ENCODE data around the gene RCOR2.

RCOR2 gene

GRCh38 chr11:63909591-63910506 lies 7.1 kb downstream of the RCOR2 start:
- Histone ChIP-seq H3K4ac (ENCODE audit: low read depth in 1 of 2, low read length in 2 of 2) (peak overlapping the region in 1 of 2 experiments; percentile 24), H2BK12ac (ENCODE audit: low read length in 2 of 2) (no peak overlapping the region), H3K79me1 (replicated peaks; ENCODE audit: low read length, poor library complexity, severe bottlenecking) (peaks cover 23% of the 10 kb centered on the region), H3K36me3 (ENCODE audit: control insufficient read depth in 1 of 2, insufficient read depth in 2 of 2, low read depth in 1 of 2, low read length in 2 of 2) (peaks cover 35 to 90% of the 10 kb centered on the region in 2 experiments), H3K4me3 (ENCODE audit: insufficient read depth in 1 of 2, low read depth in 1 of 2, low read length in 2 of 2) (no peak overlapping the region), H3K9me3 (ENCODE audit: control insufficient read depth, low read length) (no peaks in the 10 kb centered on the region), H3K18ac (ENCODE audit: low read depth in 1 of 2, low read length in 2 of 2) (peak overlapping the region in 1 of 2 experiments; percentile 28), H3K27ac (ENCODE audit: low read length, poor library complexity, severe bottlenecking) (no peak overlapping the region), H3K27me3 (ENCODE audit: control insufficient read depth in 1 of 2, insufficient read depth in 1 of 2, low read length in 2 of 2) (no peaks in the 10 kb centered on the region), H2AFZ (ENCODE audit: low read depth, low read length) (no peak overlapping the region), H3K4me2 (ENCODE audit: low read length, poor library complexity, severe bottlenecking) (no peak overlapping the region), H4K91ac (ENCODE audit: low read length) (no peak overlapping the region), H4K8ac (ENCODE audit: low read length) (no peak overlapping the region), H3K14ac (ENCODE audit: low read length in 2 of 2) (peak overlapping the region in 1 of 2 experiments; percentile 35), H3K4me1 (ENCODE audit: control insufficient read depth, insufficient read depth, low read depth, low read length) (peaks cover 37% of the 10 kb centered on the region), H3K9ac (ENCODE audit: low read length) (no peak overlapping the region), H2AK5ac (ENCODE audit: low read length, severe bottlenecking) (peak overlapping the region; percentile 24), H2BK5ac (ENCODE audit: low read depth, low read length, poor library complexity, severe bottlenecking) (no peak overlapping the region), H2BK120ac (ENCODE audit: low read depth, low read length) (no peak overlapping the region), H3K23ac (ENCODE audit: low read length in 2 of 2) (no peak overlapping the region), H2BK15ac (ENCODE audit: low read depth, poor library complexity, severe bottlenecking) (no peak overlapping the region)
- 52% methylated on average over 15 of the region's 24 CpGs for WGBS
- DNase-seq: no peak

- H3K27ac ChIP-seq (ENCODE audit: low read length, poor library complexity, severe bottlenecking): no peak overlapping the region
- H3K79me1 ChIP-seq (replicated peaks; ENCODE audit: low read length, poor library complexity, severe bottlenecking): peaks cover 29% of the 10 kb centered on the region
- no peak overlapping the region for H3K9ac ChIP-seq (ENCODE audit: low read length)
These were observed 8.1 kb downstream of the RCOR2 start for GRCh38 chr11:63908631-63909401.

GRCh38 chr11:63907808-63908530 lies 9.0 kb downstream of the RCOR2 start:
- Histone ChIP-seq H3K27ac (ENCODE audit: low read length, poor library complexity, severe bottlenecking) (no peak overlapping the region), H3K23ac (ENCODE audit: low read length in 2 of 2) (no peak overlapping the region), H2BK12ac (ENCODE audit: low read length in 2 of 2) (no peak overlapping the region), H4K8ac (ENCODE audit: low read length) (peak overlapping the region; percentile 32), H3K27me3 (ENCODE audit: control insufficient read depth in 1 of 2, insufficient read depth in 1 of 2, low read length in 2 of 2) (no peaks in the 10 kb centered on the region), H3K36me3 (ENCODE audit: control insufficient read depth in 1 of 2, insufficient read depth in 2 of 2, low read depth in 1 of 2, low read length in 2 of 2) (peaks cover 53 to 96% of the 10 kb centered on the region in 2 experiments), H3K4me3 (ENCODE audit: insufficient read depth in 1 of 2, low read depth in 1 of 2, low read length in 2 of 2) (no peak overlapping the region), H2BK15ac (ENCODE audit: low read depth, poor library complexity, severe bottlenecking) (no peak overlapping the region), H4K91ac (ENCODE audit: low read length) (no peak overlapping the region), H3K4me1 (ENCODE audit: control insufficient read depth, insufficient read depth, low read depth, low read length) (peaks cover 47% of the 10 kb centered on the region), H2BK120ac (ENCODE audit: low read depth, low read length) (no peak overlapping the region), H3K79me1 (replicated peaks; ENCODE audit: low read length, poor library complexity, severe bottlenecking) (peaks cover 32% of the 10 kb centered on the region), H3K4ac (ENCODE audit: low read depth in 1 of 2, low read length in 2 of 2) (no peak overlapping the region), H3K18ac (ENCODE audit: low read depth in 1 of 2, low read length in 2 of 2) (no peak overlapping the region), H3K9ac (ENCODE audit: low read length) (no peak overlapping the region), H3K9me3 (ENCODE audit: control insufficient read depth, low read length) (no peaks in the 10 kb centered on the region), H2BK5ac (ENCODE audit: low read depth, low read length, poor library complexity, severe bottlenecking) (no peak overlapping the region), H2AK5ac (ENCODE audit: low read length, severe bottlenecking) (no peak overlapping the region), H3K4me2 (ENCODE audit: low read length, poor library complexity, severe bottlenecking) (no peak overlapping the region), H3K14ac (ENCODE audit: low read length in 2 of 2) (no peak overlapping the region), H2AFZ (ENCODE audit: low read depth, low read length) (no peak overlapping the region)
- no peak for DNase-seq
- 79% methylated on average over 18 of the region's 21 CpGs for whole genome bisulfite sequencing

More at GRCh38 chr11:63908631-63909401, 8.1 kb downstream of the RCOR2 start:
- H2BK15ac ChIP-seq (ENCODE audit: low read depth, poor library complexity, severe bottlenecking): no peak overlapping the region
- 93% methylated on average over 44 of the region's 46 CpGs for WGBS
- H3K23ac ChIP-seq (ENCODE audit: low read length in 2 of 2): no peak overlapping the region
- no peaks in the 10 kb centered on the region for H3K27me3 ChIP-seq (ENCODE audit: control insufficient read depth in 1 of 2, insufficient read depth in 1 of 2, low read length in 2 of 2)
- H3K4me1 ChIP-seq (ENCODE audit: control insufficient read depth, insufficient read depth, low read depth, low read length): peaks cover 39% of the 10 kb centered on the region
- H2BK12ac ChIP-seq (ENCODE audit: low read length in 2 of 2): no peak overlapping the region
- no peak overlapping the region for H2AK5ac ChIP-seq (ENCODE audit: low read length, severe bottlenecking)
- H3K4me2 ChIP-seq (ENCODE audit: low read length, poor library complexity, severe bottlenecking): no peak overlapping the region
- no peak overlapping the region for H2BK120ac ChIP-seq (ENCODE audit: low read depth, low read length)
- H4K8ac ChIP-seq (ENCODE audit: low read length): no peak overlapping the region
- H3K9me3 ChIP-seq (ENCODE audit: control insufficient read depth, low read length): no peaks in the 10 kb centered on the region
- no peak overlapping the region for H3K18ac ChIP-seq (ENCODE audit: low read depth in 1 of 2, low read length in 2 of 2)
- H3K4ac ChIP-seq (ENCODE audit: low read depth in 1 of 2, low read length in 2 of 2): no peak overlapping the region
- no peak overlapping the region for H2BK5ac ChIP-seq (ENCODE audit: low read depth, low read length, poor library complexity, severe bottlenecking)
- no peak overlapping the region for H4K91ac ChIP-seq (ENCODE audit: low read length)
- H3K4me3 ChIP-seq (ENCODE audit: insufficient read depth in 1 of 2, low read depth in 1 of 2, low read length in 2 of 2): no peak overlapping the region
- peaks cover 45 to 91% of the 10 kb centered on the region in 2 experiments for H3K36me3 ChIP-seq (ENCODE audit: control insufficient read depth in 1 of 2, insufficient read depth in 2 of 2, low read depth in 1 of 2, low read length in 2 of 2)
- H2AFZ ChIP-seq (ENCODE audit: low read depth, low read length): no peak overlapping the region
- no peak overlapping the region for H3K14ac ChIP-seq (ENCODE audit: low read length in 2 of 2)
- DNase-seq: no peak

All from mesenchymal stem cell (in vitro differentiated cells and primary cell).